GM19328 (cell line): ENCODE results near the gene DNM3.

Source experiments
- ATAC-seq: cut with Tn5 transposase; IDR thresholded peaks from one replicate; pipeline ENCODE4 v1.9.1; 2021; ENCODE audit warnings: mild to moderate bottlenecking, moderate library complexity; ENCODE audit not compliant: unreplicated experiment

Gene DNM3

DNA sequence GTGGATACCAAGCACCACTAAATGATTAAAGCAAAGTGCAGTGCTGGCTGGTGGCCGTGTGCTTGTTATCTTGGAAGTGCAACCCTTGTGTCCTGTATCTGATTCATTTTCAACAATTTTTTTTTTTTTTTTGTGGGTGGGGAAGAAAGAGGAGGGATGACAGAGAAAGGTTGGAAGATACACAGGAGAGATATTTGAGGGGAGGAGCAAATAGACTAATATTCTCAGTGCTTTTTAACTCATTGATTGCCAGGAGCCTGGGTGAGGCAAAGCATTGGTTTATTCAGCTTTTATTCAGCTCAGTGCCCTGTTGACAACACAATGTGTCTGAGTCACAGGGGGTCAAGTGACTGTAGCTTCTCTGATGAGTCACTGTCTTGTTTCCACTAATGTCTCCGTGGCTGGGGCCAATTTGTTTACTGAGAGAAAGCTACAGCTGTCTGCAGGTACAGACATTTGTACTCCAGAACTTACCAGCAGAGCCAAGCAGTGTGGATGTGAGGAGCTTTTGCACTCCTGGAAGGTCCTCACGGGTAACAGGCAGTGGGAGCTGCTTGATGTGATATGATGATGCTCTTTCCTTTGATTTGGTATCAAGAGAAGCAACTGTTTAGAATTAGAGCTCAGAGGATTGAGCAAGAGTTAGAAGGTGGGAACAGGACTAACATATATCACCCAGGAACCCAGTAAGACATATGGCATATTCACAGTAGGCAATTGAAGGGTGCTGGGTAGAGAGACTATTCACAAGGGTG, 23.6 kb upstream of the DNM3 start:
- no peak for ATAC-seq

- no peak for ATAC-seq
Observed at GRCh38 chr1:171819946-171820345, 21.4 kb upstream of the DNM3 start.

DNA sequence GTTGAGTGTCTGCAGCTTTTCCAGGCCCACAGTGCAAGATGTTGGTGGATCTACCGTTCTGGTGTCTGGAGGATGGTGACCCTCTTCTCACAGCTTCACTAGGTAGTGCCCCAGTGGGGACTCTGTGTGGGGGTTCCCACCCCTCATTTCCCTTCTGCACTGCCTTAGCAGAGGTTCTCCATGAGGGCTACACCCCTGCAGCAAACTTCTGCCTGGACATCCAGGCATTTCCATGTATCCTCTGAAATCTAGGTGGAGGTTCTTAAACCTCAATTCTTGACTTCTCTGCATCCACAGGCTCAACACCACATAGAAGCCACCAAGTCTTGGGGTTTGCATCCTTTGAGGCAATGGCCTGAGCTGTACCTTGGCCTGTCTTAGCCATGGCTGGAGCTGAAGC, 14.3 kb upstream of the DNM3 start:
- ATAC-seq: no peak

GRCh38 chr1:171828794-171829193, 12.5 kb upstream of the DNM3 start:
- ATAC-seq: no peak

GRCh38 chr1:171833091-171833825, 8.0 kb upstream of the DNM3 start:
- no peak for ATAC-seq

DNA sequence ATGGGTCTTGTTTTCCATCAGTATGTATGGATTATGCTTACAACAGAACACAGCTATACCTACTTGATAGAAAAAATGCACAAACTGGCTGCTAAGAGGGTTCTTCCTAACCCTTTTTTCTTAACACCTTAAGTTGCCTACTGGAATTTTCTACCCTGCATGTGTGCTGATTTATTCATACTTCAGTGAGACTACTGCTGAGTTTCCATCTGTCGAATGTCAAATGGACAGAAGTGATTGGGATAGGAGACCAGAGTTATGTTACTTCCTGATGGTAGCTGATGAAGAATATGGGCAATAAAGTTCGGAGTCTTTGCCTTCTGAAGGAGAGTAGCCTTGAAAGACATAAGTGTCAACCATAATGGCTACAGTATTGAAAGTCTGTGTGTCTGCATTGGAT, 6.5 kb upstream of the DNM3 start:
- ATAC-seq: no peak

DNA sequence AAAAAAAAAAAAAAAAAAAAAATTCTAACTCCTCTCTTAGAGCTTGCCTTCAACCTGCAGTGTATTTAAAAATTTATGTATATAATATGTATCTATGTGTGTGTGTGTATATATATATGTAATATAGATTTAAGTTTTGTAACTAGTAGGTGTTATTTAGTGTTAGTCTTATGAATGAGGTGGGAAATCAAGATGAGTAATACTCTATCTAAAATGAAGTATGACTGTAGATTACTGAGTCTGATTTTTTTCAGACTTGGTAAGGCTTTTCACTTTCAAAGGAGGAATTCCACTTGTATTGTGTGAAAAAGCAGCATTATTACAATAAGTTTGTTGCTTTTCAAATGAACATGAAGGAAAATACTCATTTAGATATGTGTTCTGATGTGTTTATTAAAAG, 5.4 kb upstream of the DNM3 start:
- ATAC-seq: no peak

DNA sequence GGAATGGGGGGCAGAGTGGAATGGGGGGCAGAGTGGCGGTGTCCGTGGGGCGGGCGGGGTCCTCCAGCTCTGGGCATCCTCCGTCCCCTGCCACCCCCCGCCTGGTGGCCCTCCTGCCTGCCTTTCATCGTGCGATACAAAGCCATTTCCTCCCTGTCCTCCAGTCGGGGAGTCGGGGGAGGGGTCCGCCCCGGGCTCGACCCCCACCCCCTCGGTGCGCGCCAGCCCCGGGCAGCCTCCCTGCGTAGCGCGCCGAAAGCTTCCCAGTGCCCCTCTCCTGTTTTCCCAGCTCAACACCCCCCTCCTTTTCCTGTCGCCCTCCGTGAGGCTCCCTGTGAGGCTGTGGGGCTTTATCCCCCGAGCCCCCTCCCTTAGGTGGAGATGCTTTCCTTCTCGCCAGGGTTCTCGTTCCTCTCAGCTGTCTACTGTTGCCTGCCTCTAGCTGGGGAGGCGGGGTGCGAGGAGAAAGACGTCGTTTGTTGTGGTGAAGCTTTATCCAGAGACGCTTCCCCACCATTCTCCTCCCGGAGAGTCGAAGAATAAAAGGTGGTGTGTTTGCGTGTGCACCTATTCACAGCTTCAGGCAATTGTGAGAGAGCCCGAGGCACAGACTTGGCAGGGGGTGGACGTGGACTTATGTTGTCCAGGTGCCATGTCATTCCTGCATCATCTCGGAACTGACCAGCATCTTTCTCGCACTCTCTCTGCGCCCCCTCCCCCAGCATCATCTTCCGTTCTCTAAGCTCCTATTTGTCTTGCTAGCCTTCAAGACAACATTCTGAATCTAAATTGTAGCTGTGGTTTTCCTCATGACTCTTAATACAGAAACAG, 848 bp downstream of the DNM3 start:
- ATAC-seq: no peak

GRCh38 chr1:171844381-171844780, 3.1 kb downstream of the DNM3 start:
- ATAC-seq: no peak

DNA sequence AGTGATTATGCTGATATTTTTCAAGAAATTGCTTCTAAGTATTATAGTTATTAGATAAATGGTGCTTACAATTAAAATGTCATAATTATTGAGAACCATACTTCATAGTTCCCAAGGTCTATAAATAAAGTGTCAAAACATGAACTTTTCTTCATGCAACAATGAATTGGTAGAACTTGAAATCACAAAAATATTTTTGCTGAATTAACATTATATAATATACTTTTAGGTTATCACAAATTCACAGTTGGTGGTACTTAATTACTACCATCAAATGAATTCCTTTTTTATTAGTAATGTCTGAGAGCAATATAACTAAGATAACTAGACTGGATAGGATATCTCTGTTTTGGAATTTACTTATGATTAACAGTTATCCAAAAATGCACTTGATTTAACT, 4.7 kb downstream of the DNM3 start:
- ATAC-seq: no peak

- ATAC-seq: no peak
Observed at GRCh38 chr1:171849245-171849898, 8.1 kb downstream of the DNM3 start.

DNA sequence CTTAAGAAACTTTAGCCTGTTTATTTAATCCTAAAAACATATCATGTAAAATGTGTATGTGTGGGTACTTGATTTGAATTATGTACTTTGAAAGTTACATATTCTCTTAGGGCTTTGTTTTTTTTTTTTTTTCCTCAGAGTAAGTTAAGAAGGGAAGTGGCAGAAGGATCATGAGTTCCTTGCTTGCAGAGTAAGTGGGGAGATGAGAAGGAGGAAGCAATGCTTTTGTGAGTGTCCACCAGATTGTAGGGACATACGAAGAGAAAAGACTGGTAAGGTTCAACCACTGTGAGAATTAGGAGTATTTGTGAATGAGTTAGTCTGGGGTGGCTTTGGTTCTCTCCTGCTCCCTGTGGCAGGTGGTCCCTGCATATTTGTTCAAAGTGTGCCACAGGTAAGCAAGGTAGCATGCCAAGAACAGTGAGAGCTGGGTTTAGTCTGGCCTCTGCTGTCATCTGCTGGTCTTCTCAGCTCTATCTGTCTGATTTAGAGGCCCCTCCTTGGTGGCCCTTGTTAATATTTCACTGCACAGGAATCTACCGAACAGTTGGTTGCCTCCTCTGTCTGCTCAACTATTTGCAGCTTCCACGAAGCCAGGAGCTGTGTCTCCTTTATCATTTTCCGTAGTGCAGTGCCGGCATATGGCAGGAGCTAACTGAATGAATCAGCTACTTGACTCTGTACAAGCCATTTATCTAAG, 9.5 kb downstream of the DNM3 start:
- ATAC-seq: no peak

GRCh38 chr1:171852272-171852671, 11.0 kb downstream of the DNM3 start:
- no peak for ATAC-seq

DNA sequence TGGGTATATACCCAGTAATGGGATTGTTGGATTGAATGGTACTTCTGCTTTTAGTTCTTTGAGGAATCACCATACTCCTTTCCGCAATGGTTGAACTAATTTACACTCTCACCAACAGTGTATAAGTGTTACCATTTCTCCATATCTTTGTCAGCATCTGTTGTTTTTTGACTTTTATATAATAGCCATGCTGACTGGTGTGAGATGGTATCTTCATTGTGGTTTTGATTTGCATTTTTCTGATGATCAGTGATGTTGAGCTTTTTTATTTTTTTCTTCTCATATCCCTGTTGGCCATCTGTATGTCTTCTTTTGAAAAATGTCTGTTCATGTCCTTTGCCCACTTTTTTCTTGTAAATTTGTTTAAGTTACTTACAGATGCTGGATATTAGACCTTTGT, 14.1 kb downstream of the DNM3 start:
- no peak for ATAC-seq

DNA sequence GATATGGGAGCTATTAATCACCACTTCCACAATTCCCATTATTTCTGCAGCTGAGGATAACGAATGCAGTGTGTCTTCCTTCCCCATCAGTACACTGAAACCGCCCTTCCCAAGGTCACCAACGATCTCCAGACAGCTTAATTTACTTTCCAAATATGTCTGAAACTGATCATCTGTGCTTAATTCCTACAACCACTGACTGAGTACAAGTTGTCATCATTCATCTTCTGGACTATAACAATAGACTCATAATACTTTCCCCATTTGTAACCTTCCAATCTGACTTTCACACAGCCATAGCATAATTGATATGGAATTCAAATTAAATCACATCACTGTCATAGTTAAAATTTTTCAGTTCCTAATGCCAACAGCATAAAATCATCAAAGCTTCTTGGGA, 17.4 kb downstream of the DNM3 start:
- no peak for ATAC-seq

DNA sequence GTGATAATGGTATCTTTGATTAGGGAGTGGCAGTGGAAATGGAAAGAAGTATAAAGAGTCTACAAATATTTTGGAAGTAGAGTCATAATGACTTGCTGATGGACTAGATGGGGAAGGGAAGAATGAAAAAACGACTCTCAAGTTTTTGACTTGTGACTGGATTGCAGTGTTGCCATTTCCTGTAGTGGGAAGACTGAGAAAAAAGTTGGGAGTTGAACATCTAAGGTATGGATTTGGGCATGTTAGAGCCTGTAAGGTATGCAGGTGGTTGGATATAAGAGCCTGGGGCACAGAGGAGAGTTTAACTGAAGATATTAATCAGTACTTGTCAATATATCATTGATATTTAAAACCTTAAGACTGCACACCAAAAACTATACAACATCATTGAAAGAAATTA, 19.4 kb downstream of the DNM3 start:
- ATAC-seq: no peak

DNA sequence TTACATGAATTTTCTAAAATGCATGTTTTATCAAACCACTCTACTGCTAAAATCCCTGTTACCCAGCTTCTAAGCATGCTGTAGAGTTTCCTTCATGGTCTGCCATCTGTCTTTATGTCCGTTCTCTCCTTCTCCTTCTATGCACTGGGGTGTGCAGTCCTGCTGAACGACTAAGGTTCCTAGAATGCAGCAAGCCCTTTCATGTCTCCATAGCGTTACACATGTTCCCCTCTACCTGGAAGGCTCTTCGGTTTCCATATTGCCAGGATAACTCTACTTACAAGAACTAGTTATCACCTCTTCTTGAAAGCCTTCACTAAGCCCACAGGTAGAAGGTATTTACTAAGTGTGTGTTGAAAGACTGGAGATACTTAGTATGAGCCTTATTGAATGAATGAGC, 22.2 kb downstream of the DNM3 start:
- ATAC-seq: no peak

DNA sequence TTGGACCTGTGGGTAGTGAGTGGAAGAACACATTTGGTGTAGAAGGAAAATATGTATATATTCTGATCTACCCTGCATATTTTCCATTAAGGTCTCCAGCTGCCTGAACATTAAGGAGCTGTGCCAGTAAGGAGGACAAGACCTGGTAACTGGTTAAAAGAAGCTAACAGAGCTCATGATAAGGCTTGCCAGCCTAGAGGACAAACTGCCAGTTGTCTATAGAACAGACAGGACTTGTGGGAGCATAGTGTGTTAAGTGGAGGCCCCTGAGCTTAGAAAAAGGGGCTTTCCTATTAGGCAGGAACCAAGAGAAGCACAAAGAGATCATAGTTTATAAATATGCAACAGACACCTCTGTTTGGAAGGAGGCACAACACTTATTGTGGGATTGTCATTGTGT, 23.0 kb downstream of the DNM3 start:
- ATAC-seq: no peak

- no peak for ATAC-seq
Observed at GRCh38 chr1:171865106-171865505, 23.8 kb downstream of the DNM3 start.

DNA sequence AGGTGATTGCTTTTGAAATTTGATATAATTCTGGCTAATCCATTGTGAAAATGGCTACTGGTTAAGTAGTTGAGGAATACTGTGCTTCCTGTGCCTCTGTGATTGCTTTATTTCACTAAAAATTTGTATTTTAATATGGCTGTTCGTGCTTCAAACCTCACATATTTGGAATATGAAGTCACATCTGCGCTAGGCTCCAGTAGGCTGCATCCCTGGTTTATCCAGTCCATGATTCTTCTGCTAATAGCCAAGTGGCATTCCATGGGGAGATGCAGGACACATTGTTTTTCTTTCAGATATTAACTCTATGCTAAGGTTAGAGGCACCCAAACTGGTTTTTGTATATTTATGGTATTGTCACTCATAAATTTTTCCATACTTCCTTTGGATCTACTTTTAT, 25.9 kb downstream of the DNM3 start:
- no peak for ATAC-seq
